ENCODE data around the gene DNAH9.

DNA sequence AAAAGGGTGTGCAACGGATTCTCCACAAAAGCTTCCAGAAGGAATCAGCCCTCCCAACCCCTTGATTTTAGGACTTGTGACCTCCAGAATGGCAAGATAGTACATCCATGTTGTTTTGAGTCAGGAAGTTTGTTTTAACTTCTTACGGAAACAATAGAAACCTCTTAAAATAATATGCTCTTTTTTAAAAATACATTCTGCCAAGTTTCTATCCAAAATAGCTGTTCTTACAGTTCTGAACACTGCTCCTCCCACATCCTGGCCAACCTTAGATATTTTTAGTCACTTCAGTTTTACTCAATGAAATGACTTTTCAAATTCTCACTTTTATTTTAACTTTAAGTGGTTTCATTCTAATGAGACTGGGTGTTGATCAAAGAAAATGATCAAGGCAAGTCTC is 242.6 kb downstream of the DNAH9 start:
- TF ChIP-seq, protein P1, sequence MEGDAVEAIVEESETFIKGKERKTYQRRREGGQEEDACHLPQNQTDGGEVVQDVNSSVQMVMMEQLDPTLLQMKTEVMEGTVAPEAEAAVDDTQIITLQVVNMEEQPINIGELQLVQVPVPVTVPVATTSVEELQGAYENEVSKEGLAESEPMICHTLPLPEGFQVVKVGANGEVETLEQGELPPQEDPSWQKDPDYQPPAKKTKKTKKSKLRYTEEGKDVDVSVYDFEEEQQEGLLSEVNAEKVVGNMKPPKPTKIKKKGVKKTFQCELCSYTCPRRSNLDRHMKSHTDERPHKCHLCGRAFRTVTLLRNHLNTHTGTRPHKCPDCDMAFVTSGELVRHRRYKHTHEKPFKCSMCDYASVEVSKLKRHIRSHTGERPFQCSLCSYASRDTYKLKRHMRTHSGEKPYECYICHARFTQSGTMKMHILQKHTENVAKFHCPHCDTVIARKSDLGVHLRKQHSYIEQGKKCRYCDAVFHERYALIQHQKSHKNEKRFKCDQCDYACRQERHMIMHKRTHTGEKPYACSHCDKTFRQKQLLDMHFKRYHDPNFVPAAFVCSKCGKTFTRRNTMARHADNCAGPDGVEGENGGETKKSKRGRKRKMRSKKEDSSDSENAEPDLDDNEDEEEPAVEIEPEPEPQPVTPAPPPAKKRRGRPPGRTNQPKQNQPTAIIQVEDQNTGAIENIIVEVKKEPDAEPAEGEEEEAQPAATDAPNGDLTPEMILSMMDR (IDR thresholded peaks at IDR 0.05) = no peak
- TF ChIP-seq POLR2A (IDR thresholded peaks at IDR 0.05) = no peak

Data from body of pancreas (tissue), 4 donors.